Brain microvascular endothelial cell (primary cell): Measurements from ENCODE around the gene C11orf54.

ENCODE experiments used
- DNase-seq: peaks from one replicate; pipeline ENCODE4 v3.0.0-alpha.2; 2020
- H3K27ac ChIP-seq: fragments of 250-450 bp; sonication (Bioruptor Pico); 2 replicates; pipeline ENCODE4 v1.5.1; 2020; ENCODE audit warnings: mild to moderate bottlenecking, moderate library complexity
- H3K27me3 ChIP-seq: fragments of 250-450 bp; sonication (Bioruptor Pico); replicated peaks from 2 replicates; pipeline ENCODE4 v1.5.1; 2020; ENCODE audit warnings: mild to moderate bottlenecking
- H3K36me3 ChIP-seq: fragments of 250-450 bp; sonication (Bioruptor Pico); replicated peaks from 2 replicates; pipeline ENCODE4 v1.5.1; 2020; ENCODE audit warnings: mild to moderate bottlenecking
- H3K4me3 ChIP-seq: 2 replicates; pipeline ENCODE4 v1.5.1; 2011; ENCODE audit warnings: low read depth, mild to moderate bottlenecking, control low read depth, low read length, moderate library complexity
- CTCF ChIP-seq: IDR thresholded peaks from 2 replicates; pipeline ENCODE4 v1.5.1; 2011; ENCODE audit warnings: low read depth, mild to moderate bottlenecking, moderate library complexity, low read length, control low read depth, inconsistent platforms; ENCODE audit errors: missing control alignments
- in situ Hi-C: cut with HindIII; loops from 2 replicates; pipeline ENCODE4 v1.10.0; 2017; ENCODE audit warnings: low sequenced_read_pairs, low pct_ligation_motif_present

C11orf54 gene

GRCh38 chr11:93804879-93805278 lies 63.4 kb downstream of the C11orf54 start:
- TF ChIP-seq CTCF, result no peak
- H3K36me3 ChIP-seq, result peaks cover 52% of the 10 kb centered on the region
- no peak overlapping the region for H3K4me3 ChIP-seq
- H3K27me3 ChIP-seq, result no peaks in the 10 kb centered on the region
- in situ Hi-C loops, result no loop called here
- H3K27ac ChIP-seq, result no peak overlapping the region
- no peak for DNase-seq

GRCh38 chr11:93807980-93808379 lies 66.5 kb downstream of the C11orf54 start:
- Histone ChIP-seq H3K27ac (no peak overlapping the region), H3K4me3 (no peak overlapping the region), H3K36me3 (peaks cover 67% of the 10 kb centered on the region), H3K27me3 (no peaks in the 10 kb centered on the region)
- in situ Hi-C loops, result no loop called here
- DNase-seq, result no peak
- TF ChIP-seq CTCF, result no peak

- no peak for TF ChIP-seq CTCF
- no peak for DNase-seq
- no peak overlapping the region for H3K4me3 ChIP-seq
- H3K27me3 ChIP-seq, result no peaks in the 10 kb centered on the region
- peaks cover 35% of the 10 kb centered on the region for H3K36me3 ChIP-seq
- in situ Hi-C loops, result no loop called here
- no peak overlapping the region for H3K27ac ChIP-seq
These were observed 72.5 kb downstream of the C11orf54 start for GRCh38 chr11:93813974-93814373.
